GM19372 (cell line): Measurements from ENCODE around the gene PFKFB3.
A peak's percentile ranks its signal among the peaks of the same experiment; 100 is the strongest.

ENCODE experiments used
- ATAC-seq: cut with Tn5 transposase; IDR thresholded peaks from one replicate; pipeline ENCODE4 v1.9.1; 2021; ENCODE audit warnings: mild to moderate bottlenecking, low read depth, moderate library complexity; ENCODE audit not compliant: unreplicated experiment

The PFKFB3 gene

GRCh38 chr10:6297522-6297921, 94.8 kb downstream of the PFKFB3 start:
- ATAC-seq = no peak

- ATAC-seq = no peak
These were observed 95.2 kb downstream of the PFKFB3 start for GRCh38 chr10:6297951-6298381.

GRCh38 chr10:6298428-6298827, 95.7 kb downstream of the PFKFB3 start:
- no peak for ATAC-seq

GRCh38 chr10:6299234-6299633, 96.5 kb downstream of the PFKFB3 start:
- no peak for ATAC-seq

GRCh38 chr10:6299743-6300105, 97.0 kb downstream of the PFKFB3 start:
- no peak for ATAC-seq

GRCh38 chr10:6300106-6300783, 97.5 kb downstream of the PFKFB3 start:
- ATAC-seq = peak; percentile 71

GRCh38 chr10:6300784-6301460, 98.2 kb downstream of the PFKFB3 start:
- no peak for ATAC-seq

GRCh38 chr10:6301488-6302075, 98.8 kb downstream of the PFKFB3 start:
- no peak for ATAC-seq
